ENCODE measurements around the gene SPNS3. TPM values are rescaled to one million over a fixed set of nuclear protein-coding genes. Genes with fewer than 3 reads are reported as not detected.

SPNS3 gene
- total RNA-seq, 1 donor from 2014 or later: 0.34 TPM

- Mint-ChIP-seq H3K4me1 (ENCODE audit: unreplicated experiment) (peaks cover 20% of the 10 kb centered on the region), H3K4me3 (no peak overlapping the region), H3K9me3 (no peaks in the 10 kb centered on the region), H3K27me3 (peaks cover 4% of the 10 kb centered on the region), H3K27ac (no peak overlapping the region), H3K36me3 (no peaks in the 10 kb centered on the region)
- no peak for DNase-seq (ENCODE audit: extremely low spot score, unreplicated experiment)
- no peak for TF ChIP-seq CTCF (conservative IDR thresholded peaks at IDR 0.05)
Measured at GRCh38 chr17:4523946-4524345, 90.2 kb downstream of the SPNS3 start.

- peaks cover 15% of the 10 kb centered on the region for H3K4me1 Mint-ChIP-seq (ENCODE audit: unreplicated experiment)
- H3K9me3 Mint-ChIP-seq: no peaks in the 10 kb centered on the region
- no peak overlapping the region for H3K4me3 Mint-ChIP-seq
- peaks cover 4% of the 10 kb centered on the region for H3K27me3 Mint-ChIP-seq
- H3K36me3 Mint-ChIP-seq: no peaks in the 10 kb centered on the region
- H3K27ac Mint-ChIP-seq: no peak overlapping the region
- no peak for TF ChIP-seq CTCF (conservative IDR thresholded peaks at IDR 0.05)
- DNase-seq (ENCODE audit: extremely low spot score, unreplicated experiment): no peak
Measured at GRCh38 chr17:4525691-4526397, 92.1 kb downstream of the SPNS3 start.

DNA sequence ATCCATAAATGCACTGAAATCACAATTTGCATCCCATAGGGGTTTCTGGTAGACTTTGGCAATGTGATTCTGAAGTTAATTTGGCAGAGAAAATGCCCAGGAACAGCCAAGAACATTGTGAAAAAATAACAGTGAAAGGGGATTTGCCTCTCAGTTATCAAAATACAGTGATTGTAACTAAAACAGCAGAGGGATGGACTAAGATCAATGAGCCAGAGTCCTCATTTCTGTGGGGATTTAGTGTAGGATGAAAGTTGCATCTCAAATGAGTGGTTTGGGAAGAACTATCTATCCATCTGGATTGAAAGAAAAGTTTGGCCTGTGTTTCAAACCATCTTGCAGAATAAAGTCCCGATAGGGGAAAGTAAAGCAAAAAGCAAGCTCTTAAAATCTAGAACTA lies 93.4 kb downstream of the SPNS3 start:
- H3K27ac Mint-ChIP-seq: no peak overlapping the region
- DNase-seq (ENCODE audit: extremely low spot score, unreplicated experiment): no peak
- peaks cover 4% of the 10 kb centered on the region for H3K36me3 Mint-ChIP-seq
- no peak overlapping the region for H3K4me3 Mint-ChIP-seq
- H3K4me1 Mint-ChIP-seq (ENCODE audit: unreplicated experiment): peaks cover 9% of the 10 kb centered on the region
- no peaks in the 10 kb centered on the region for H3K9me3 Mint-ChIP-seq
- peaks cover 7% of the 10 kb centered on the region for H3K27me3 Mint-ChIP-seq
- TF ChIP-seq CTCF (conservative IDR thresholded peaks at IDR 0.05): no peak

DNA sequence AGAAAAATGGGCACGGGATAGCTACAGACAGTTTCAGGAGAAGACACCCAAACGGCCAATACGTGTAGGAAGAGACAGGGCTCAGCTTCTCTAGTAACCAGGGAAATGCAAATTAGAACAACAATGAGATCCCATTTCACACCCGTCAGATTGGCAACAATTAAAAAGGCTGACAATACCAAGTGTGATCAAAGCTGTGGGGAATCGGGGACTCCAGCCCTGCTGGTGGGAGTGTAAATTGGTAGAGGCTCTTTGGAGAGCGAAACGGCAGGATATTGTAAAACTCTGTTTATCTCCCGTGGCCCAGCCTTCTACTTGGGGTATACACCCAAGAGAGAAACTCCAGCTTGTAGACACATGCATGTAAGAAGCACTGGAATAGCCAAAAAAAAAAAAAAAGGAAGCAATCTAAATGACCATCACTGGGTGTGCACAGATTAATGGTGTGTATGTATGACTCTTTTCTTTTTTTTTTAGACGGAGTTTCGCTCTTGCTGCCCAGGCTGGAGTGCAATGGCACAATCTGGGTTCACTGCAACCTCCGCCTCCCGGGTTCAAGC lies 93.9 kb downstream of the SPNS3 start:
- Mint-ChIP-seq H3K27ac (no peak overlapping the region), H3K4me1 (ENCODE audit: unreplicated experiment) (peaks cover 9% of the 10 kb centered on the region), H3K36me3 (peaks cover 4% of the 10 kb centered on the region), H3K9me3 (no peaks in the 10 kb centered on the region), H3K27me3 (peaks cover 8% of the 10 kb centered on the region), H3K4me3 (no peak overlapping the region)
- TF ChIP-seq CTCF (conservative IDR thresholded peaks at IDR 0.05): no peak
- no peak for DNase-seq (ENCODE audit: extremely low spot score, unreplicated experiment)

- H3K4me1 Mint-ChIP-seq (ENCODE audit: unreplicated experiment): peaks cover 5% of the 10 kb centered on the region
- H3K4me3 Mint-ChIP-seq: no peak overlapping the region
- no peak for DNase-seq (ENCODE audit: extremely low spot score, unreplicated experiment)
- peaks cover 8% of the 10 kb centered on the region for H3K27me3 Mint-ChIP-seq
- H3K36me3 Mint-ChIP-seq: peaks cover 4% of the 10 kb centered on the region
- no peaks in the 10 kb centered on the region for H3K9me3 Mint-ChIP-seq
- H3K27ac Mint-ChIP-seq: no peak overlapping the region
- TF ChIP-seq CTCF (conservative IDR thresholded peaks at IDR 0.05): no peak
Measured at GRCh38 chr17:4529533-4530152, 95.9 kb downstream of the SPNS3 start.

Measured in type B pancreatic cell (in vitro differentiated cells).